Sigmoid colon (tissue), 3 donors: ENCODE measurements around the gene RNF128.

Experiments
- CTCF ChIP-seq, 4 experiments: fragments of 450-650 bp in 3 of 4; fragments of 200-600 bp in 1 of 4; IDR thresholded peaks; one replicate each; pipeline ENCODE4 v1.5.1; 2016 to 2019; ENCODE audit warnings: antibody characterized with exemption in 4 of 4, mild to moderate bottlenecking in 3 of 4, moderate library complexity in 2 of 4
- POLR2A ChIP-seq, 2 donors: fragments of 450-650 bp; IDR thresholded peaks; one replicate each; pipeline ENCODE4 v1.6.1; 2016; ENCODE audit warnings: antibody characterized with exemption in 2 of 2, mild to moderate bottlenecking in 2 of 2, moderate library complexity in 2 of 2

GRCh38 chrX:106802388-106803275 lies 76.1 kb downstream of the RNF128 start, which contains the start of gene TBC1D8B:
- no peak for TF ChIP-seq CTCF (IDR thresholded peaks at IDR 0.05)
- no peak for TF ChIP-seq POLR2A (IDR thresholded peaks at IDR 0.05)
